DMS 273 treated with DMSO at 0.1 percent for 48 hours (cell line): Measurements from ENCODE around the gene L1CAM.
A peak's percentile ranks its signal among the peaks of the same experiment; 100 is the strongest.

Source experiments
- DNase-seq: peaks from one replicate; lab custom pipeline; 2025; lab: John Stamatoyannopoulos, UW

Gene L1CAM, protein sequence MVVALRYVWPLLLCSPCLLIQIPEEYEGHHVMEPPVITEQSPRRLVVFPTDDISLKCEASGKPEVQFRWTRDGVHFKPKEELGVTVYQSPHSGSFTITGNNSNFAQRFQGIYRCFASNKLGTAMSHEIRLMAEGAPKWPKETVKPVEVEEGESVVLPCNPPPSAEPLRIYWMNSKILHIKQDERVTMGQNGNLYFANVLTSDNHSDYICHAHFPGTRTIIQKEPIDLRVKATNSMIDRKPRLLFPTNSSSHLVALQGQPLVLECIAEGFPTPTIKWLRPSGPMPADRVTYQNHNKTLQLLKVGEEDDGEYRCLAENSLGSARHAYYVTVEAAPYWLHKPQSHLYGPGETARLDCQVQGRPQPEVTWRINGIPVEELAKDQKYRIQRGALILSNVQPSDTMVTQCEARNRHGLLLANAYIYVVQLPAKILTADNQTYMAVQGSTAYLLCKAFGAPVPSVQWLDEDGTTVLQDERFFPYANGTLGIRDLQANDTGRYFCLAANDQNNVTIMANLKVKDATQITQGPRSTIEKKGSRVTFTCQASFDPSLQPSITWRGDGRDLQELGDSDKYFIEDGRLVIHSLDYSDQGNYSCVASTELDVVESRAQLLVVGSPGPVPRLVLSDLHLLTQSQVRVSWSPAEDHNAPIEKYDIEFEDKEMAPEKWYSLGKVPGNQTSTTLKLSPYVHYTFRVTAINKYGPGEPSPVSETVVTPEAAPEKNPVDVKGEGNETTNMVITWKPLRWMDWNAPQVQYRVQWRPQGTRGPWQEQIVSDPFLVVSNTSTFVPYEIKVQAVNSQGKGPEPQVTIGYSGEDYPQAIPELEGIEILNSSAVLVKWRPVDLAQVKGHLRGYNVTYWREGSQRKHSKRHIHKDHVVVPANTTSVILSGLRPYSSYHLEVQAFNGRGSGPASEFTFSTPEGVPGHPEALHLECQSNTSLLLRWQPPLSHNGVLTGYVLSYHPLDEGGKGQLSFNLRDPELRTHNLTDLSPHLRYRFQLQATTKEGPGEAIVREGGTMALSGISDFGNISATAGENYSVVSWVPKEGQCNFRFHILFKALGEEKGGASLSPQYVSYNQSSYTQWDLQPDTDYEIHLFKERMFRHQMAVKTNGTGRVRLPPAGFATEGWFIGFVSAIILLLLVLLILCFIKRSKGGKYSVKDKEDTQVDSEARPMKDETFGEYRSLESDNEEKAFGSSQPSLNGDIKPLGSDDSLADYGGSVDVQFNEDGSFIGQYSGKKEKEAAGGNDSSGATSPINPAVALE

DNA sequence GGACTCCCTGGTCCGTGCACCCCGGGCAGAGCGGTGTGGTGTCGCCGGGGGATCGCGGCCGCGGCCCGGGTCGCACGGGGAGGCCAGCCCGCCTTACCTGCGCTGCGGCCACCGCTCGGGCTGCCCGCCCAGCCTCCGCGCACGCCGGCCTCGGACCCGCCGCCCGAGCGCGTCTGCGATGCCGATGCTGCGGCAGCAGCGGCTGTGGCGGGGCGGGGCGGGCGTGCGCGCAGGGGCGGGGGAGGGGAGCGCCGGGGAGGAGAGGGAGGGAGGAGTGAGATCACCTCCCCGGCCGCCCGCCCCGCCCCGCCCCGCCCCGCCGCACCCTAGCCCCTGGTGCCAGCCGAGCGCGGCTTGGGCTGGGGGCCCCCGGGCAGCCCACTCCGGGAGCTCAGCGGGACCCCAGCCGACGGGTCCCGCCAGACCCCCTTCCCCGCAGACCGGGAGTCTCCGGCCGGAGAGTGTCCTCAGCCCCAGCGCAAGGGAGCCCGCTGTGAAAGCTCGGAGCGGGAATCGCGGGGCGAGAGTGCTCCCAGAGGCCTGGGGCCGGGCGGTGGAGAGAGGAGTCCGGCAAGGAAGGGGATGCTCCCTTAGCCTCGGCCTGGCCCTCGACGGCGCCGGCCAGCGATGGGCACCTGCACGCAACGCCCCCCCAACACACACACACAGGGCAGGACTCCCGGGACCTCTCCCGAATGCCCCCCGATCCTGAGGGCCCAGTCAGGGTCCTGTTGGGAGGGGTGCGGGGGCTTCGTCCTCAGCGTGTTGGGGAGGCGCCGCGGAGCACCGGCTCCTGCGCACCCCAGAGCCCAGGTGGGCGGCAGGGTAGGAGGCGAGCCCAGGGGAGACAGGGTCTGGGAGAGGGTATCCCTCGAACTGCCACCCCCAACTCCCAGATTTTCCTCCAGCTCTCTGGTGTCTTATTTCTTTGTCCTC is at the start of gene L1CAM:
Gene L1CAM, minus strand, starts transcription at position 206 of the 936 bp plus-strand sequence. CDS start 10,337 bp downstream, outside the sequence.
- no peak for DNase-seq

DNA sequence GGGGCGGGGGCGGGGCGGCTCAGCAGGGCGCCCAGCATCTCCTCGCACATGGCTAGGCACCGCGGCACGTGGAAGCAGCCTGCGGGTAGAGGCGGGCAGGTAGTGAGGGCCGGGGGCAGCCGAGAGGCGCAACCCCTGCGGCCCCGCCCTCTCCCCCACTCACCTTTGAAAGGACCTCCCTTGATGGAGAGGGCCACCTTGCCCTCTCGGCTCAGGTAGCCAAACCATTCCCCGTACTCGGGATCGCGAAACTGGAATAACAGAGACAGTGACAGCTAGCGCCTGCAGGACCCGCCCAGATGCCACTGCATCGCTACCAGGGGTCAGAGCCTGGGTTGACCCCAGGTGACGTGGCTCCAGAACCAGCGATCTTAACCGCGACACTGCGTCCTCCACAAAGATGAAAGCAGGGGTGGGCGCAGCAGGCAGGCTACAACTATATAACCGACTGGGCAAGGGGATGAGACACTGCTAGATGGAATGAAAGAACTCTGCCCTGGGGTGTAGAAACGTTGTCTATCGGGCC is 49.4 kb upstream of the L1CAM start:
- DNase-seq: no peak

DNA sequence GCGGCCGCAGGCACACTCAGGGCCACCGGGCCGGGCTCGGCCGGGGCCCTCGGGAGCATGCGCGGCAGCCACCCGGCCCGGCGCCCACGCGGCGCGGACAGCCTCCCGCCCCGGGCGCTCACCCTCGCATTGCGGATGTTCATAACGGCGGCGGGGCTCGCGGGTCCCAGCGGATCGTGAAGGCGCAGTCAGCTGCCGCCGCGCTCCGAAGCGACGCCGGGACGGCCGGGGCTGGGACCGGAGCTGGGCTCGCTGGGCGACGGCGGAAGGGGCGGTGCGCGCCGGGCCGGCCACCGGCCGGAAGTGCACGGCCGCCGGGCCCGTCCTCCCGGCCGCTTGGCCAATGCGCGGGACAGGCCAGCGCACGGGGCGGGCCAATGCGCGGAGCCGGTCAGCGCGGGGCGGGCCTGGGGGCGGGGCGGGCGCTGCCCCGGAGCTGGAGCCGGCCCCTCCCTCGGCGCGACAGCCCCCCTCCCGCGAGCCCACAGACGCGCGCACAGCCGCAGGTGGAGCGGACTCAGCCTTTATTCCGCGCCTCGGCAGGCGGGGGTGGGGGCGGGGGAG is 48.9 kb upstream of the L1CAM start, which contains the start of gene NAA10:
Gene NAA10, minus strand, starts transcription at position 276 of the 564 bp plus-strand sequence. Its CDS starts 133 bp downstream, at position 143.
- DNase-seq: peak; percentile 30

DNA sequence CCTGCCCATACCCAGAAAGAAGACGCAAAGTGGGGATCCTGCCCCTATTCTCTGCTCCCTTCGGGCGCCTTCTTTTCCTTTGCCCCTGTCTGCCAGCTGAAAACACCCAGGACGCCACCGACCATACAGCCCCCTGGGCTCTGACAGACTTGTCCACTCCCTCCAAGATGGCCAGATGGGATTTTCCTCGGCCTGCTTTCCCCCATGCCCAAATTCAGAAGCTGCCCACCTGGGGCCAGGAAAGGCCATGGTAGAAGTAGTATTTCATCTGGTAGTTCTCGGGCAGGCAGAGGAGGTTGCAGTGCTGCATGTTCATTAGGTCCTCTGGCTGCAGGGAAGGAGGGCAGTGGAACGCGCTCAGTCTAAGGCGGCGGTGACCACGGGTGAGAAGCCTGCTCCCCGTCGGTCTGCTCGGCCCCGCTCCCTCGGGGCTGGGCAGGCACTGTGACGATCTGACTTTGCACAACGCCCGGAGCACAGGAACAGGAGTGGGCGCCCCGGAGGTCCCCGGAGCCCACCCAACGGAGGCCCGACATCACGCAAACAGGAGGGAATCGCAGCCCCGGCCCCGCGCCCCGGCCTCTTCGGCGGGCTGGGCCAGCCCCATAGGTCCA is 48.3 kb upstream of the L1CAM start:
- no peak for DNase-seq

DNA sequence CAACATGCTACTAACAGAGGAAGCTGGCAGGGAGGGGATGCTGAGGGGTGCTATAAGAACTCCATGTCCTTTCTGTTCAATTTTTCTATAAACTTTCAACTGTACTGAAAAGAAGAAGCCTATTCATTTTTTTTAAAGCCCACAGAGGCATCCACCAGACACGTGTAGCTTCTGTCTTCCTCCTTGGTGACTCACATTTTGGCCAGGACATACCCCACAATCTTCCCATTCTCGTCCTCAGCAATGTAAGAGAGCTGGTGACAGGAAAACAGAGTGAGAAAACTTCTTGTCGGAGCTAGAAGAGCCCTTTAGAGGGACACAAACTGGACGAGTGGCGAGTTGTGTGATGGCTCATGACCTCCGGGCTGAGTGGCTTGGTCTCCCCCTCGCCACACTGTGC is 47.8 kb upstream of the L1CAM start:
- DNase-seq: no peak

DNA sequence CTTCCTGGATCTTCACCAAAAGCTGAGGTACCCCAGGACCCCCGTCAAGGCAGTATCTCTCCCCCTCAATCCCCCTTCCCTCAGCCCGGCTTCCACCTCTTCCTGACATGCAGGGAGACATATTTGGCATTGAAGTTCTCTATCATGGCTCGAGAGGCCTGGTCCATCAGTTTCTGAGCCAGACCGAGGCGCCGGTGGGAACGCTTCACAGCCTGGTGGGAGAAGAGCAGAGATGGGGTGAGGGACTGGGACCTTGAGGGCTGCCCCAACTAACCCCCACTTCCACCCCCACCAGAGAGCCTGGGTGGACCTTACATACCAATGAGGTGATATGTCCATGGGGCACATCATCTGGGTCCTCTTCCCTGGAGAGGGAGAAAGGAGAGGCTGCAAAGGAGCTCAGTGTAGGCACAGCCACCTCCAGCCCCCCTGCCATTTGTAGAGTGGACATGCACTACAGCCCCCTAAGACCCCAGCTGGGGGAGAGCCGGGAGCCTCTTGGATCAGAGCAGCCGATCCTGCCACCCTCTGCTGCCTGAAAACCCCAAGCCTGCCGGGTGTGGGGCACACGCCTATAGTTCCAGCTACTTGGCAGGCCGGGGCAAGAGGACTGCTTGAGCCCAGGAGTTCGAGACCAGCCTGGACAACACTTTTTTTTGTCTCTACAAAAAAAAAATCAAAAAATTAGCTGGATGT is 46.4 kb upstream of the L1CAM start:
- DNase-seq: no peak

DNA sequence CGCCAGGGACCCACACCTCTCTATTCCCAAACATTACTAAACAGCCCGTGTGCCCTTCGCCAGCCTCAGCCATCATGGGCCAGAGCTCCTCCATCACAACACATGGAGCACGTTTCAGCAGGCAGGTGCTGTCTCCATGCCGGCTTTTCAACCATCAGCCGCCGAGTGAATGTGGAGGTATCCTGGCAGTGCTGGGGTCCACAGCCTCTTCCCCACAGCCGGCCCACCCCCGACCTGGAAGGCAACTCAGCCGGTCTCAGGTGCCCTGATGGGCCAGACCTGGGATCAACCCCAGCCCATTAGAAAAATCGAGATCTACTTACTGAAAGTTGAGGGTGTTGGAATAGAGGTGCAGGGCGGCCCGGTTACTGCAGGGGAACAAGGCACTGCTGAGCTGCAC is 45.8 kb upstream of the L1CAM start:
- DNase-seq: no peak

DNA sequence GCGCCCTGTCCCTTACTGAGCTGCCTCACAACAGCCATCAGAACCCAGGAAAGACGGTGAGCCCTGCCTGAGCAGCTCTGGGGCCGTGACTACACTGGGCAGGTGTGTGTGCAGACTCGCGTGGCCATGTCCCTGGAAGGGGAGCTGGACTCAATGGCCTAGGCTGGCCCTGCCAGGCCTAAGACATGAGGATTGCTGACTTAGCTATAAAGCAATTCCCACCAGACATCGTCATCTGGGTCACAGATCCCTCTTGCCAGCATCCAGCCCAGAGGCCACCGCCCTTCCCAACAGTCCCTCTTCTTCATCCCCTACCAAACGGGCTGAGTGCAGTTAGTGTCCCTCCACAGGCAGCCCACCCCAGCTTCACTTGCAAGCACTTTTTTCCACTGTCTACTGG is 45.2 kb upstream of the L1CAM start:
- no peak for DNase-seq

DNA sequence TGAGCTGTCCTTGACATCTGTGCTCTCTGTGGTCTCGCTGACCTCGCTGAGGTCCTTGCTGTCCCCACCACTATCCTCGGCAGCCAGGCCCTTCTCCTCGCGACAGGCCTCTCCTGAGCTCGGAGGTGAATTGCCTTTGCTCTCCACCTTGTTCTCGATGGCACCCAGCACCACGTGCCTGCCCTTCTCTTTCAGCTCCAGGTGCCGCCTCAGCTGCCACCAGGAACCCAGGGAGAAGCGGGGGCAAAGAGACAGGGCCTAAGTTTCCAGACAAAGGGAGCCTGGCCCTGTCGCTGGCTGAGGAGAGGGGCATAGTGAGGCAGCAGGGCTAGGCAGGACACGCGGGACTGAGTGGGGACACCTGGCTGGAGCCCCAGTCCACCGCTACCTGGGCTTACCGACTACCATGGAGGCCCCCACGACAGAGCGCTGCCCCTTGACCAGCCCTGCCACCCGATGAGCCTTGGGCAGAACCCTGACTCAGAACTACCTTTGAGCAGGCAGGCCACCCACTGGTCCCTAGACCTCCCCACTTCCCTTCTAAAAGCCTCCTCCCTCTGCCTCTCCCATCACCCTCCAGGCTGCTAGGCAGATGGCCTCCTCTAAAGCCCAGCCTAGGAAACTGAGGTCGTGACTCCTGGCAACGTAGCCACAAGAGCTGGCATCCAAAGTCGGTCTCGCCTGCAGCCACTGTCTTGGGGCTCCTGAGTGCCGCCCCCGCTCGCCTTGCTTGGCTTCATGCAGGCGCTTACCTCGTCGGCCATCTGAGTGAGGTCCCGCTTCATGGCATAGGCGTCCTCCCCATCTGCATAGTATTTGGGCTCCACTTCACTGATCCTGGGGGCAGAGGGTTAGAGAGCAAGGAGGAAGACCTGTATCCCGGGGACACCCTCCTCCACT is 44.3 kb upstream of the L1CAM start:
- DNase-seq: no peak

DNA sequence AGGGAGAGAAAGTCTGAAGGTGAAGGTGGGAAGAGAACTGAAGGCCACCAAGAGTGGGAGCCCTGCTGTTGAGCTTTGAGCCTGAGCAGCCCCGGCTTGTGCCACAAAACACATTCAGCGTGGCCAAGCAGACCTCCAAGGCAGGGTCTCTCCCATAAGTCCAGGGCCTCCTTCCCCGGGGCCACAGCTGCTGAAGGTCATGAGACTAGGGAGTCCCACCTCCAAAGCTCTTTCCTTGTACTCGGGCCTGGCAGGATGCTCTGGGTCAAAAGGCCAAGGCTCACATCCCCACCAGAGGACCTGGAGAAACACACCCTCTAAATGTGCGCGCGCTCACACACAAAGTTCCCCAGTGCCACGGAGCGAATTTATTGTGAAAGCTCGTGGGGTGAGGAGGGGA is 43.6 kb upstream of the L1CAM start:
- no peak for DNase-seq

DNA sequence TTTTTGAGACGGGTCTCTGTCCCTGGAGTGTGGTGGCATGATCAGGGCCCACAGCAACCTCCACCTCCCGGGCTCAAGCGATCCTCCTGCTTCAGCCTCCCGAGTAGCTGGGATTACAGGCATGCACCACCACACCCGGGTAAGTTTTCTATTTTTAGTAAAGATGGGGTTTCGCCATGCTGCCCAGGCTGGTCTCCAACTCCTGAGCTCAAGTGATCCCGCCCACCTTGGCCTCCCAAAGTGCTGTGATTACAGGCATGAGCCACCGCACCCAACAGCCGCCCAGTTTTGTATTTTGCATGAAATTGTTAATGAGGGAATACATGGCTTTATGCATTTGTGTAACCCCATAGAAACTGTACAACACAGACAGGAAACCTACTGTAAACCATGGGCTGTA is 42.9 kb upstream of the L1CAM start:
- no peak for DNase-seq

DNA sequence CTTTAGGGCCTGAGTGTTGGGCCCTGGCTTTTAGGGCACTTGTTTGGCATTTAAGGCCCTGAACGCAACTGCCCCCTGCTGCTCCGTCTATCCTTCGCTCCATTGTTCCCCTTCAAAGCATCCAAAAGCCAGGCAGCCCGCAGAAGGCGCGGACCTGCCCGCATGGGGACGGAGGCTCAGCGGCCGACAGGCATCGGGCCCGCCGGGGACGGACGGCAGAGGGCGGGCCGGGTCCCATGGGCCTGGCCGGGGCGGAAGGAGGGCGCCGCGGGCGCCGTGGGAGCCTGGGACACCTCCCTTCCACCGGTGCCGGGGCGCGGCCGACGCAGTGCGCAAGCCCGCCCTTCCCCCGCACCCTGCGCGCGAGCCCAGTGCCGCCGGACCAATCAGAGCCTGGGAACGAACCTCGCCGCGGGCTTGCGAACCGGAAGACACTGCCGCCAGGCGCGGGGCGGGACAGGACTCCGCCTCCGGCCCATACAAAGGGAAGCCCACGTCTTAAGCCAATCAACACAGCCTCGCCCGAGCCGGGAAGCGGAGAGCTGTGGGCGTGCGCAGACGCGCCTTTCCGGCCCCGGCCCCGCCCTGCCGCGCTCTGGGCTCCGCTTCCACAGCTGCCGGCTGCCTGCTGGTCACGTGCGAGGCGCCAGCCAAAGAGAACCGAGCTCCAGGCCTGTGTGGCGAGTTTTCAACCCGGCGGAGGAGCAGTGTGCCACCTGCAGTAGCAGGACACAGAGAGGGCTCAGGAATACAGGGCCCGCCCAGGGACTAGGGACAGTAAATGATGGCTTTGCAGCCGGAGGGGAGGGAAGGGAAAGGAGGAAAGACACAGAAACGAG is 42.2 kb upstream of the L1CAM start:
- peak; percentile 99 for DNase-seq

DNA sequence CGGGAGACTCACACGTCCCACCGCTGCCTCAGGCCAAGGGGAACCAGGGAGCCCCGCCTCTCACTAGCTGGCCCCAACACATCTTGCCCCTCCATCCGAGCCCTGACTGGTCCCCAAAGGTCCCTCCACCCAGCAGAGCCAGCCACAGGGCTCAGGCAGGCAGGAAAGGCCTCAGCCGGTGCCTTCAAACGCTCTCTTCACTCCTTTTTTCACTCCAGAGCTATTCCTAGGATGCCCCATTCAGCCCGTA is 41.6 kb upstream of the L1CAM start:
- DNase-seq: no peak

DNA sequence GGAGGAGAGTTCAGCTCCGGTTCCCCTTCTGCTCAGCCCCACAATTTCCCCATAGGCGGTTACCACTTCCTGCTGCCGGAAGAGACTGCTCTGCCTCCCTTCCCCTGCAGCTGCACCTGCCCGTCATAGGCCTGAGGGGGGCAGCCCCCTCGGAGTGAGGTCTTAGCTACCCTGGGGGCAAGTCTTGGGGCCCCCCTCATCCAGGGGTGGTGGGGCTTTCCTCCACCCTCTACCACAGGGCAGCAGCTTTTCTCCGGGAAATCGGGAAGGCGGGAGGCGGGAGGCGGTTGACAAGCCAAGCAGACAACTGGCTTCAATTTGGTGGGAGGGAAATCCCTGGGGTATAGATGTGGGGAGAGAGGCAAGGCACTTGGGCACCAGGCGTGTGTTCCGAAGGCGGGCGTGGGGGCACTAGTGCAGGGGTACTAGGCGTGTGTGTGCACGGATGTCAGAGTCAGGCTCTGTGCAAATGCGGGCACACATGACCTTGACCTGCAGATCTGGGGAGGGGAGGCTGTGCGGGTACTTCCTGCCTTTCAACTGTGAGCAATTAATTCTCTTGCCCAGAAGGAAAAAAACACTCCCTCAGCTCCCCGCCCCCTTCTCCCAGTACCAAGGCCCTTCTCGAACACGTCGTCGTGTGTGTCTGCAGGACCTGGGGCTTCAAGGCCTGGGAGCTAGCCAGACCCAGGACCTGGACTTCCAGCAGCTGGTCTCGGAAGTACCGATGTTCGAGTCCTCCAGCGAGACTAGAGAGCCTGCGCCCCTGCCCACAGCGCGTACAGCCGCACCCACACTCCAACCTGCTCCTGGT is 41.1 kb upstream of the L1CAM start:
- DNase-seq: no peak

DNA sequence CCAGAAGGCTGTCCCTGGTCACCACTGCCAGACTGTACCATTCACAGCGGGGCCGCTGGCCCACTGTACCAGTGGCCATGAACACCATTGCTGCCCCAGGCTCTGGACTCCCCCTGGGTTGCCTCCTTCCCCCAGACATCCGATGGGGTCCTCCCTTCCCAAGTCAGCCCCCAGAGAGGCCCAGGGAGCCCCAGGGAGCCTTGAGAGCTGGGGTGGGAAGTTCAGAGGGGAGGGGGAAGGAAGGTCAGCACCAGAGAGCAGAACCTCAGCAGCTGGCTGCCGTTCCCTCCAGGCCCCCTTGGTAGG is 40.5 kb upstream of the L1CAM start:
- DNase-seq: no peak

DNA sequence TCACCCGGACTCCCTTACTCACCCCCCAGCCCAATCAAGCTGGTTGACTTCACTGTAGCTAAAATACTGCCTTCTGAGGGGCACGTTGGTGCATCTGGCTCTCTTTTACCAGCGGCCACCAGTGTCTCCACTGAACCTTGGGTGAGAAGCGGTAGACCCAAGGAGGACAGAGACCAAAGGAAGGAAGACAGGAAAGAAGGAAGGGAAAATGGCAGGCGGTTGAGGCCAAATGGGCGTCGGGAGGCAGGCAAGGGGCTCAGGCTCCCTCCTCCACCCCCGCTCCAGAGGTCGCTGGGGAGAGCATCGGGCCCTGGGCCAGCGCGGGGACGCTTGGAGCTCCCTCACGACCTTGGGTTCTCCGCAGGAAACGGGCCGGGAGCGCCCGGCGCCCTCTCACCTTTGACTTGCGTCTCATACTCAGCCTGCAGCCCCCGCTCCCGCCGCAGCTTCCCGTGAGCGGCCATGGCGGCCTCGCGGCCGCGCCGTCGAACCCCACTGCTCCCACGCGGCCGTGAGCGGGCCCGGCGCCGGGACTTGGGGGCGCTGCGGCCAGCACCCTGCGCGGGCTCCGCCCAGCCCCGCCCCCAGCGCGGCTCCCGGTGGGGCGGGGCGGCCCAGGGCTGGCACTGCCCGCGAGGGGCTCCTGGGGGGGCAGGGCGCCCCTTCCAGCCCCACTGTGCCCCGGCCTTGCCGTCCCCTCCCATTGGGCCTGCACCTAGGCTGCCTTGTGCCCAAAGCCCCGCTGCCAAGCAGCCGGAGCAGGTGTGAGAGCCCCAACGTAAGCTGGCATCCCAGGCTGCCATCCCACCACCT is 40.0 kb upstream of the L1CAM start, which contains the start of gene ARHGAP4:
Gene ARHGAP4, minus strand, starts transcription at position 526 of the 813 bp plus-strand sequence. Its CDS starts 62 bp downstream, at position 464.
- DNase-seq: no peak
